GM12801 (cell line): ENCODE measurements around the gene GRM1.

Experiments used
- TF ChIP-seq, protein P1 (sequence below): IDR thresholded peaks from one replicate; pipeline ENCODE4 v1.5.1; 2011; ENCODE audit warnings: control low read depth; ENCODE audit not compliant: insufficient read length; ENCODE audit errors: extremely low read depth

The GRM1 gene

DNA sequence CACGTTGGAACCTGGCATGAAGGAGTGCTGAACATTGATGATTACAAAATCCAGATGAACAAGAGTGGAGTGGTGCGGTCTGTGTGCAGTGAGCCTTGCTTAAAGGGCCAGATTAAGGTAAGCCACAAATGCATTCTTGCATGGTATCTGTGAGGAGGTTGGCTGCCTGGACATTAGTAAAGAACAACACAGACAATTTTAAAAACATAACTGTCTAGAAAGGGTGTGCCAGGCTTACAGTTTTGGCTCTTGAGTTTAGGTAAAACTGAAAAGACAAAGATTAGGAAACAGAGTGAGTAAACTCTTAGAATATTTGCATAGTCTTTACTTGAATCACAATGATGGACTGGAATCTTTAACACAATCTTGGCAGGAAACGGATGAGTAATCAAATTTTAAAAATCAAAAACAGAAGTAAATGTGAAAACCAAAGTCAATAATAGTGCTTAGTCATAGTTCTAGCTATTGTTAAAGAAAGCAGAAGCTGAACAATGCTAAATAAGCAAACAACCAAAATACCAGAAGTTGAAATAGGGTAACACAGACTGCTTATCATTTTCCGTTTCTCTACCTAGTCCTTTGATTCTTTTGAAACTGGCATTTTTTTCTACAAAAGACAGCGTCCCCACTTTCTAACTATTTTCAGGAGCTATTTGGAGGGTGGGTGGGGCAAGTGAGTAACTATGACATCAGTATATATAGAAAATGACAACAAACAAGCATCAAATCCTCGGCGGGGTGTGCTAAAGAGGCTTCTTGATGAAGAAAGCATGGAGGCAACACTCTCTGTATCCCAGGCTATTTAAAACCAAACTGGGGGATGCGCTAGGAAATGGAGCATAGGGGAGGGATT lies 328.9 kb downstream of the GRM1 start:
- TF ChIP-seq, protein P1, sequence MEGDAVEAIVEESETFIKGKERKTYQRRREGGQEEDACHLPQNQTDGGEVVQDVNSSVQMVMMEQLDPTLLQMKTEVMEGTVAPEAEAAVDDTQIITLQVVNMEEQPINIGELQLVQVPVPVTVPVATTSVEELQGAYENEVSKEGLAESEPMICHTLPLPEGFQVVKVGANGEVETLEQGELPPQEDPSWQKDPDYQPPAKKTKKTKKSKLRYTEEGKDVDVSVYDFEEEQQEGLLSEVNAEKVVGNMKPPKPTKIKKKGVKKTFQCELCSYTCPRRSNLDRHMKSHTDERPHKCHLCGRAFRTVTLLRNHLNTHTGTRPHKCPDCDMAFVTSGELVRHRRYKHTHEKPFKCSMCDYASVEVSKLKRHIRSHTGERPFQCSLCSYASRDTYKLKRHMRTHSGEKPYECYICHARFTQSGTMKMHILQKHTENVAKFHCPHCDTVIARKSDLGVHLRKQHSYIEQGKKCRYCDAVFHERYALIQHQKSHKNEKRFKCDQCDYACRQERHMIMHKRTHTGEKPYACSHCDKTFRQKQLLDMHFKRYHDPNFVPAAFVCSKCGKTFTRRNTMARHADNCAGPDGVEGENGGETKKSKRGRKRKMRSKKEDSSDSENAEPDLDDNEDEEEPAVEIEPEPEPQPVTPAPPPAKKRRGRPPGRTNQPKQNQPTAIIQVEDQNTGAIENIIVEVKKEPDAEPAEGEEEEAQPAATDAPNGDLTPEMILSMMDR = no peak

DNA sequence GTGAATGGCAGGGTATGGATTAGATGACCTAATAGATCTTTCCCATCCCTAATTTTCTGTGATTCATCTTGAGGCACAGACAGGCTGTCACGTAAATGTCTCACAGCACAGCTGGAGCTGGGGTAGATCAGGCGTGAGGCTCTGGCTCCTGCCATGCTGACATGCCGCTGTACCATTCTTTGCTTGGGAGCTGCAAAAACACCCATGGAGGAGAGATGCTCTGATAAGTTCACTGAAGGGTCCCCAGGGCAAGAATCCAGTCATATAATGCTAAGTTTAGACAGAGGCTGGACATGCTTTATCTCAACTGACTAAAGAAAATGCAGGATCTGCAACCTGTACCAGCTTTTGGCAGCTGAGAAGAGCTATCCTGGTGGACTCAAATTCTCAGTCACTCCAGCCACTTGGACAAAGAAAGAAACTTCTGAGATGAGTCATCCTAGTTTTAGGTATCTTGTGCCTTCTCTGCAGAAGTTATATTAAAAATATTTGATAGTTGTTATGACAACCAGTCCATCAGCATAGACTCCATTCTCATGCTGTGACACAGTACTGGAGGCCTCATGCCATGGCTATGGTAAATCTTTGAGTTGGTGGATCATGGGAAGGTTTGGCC lies 329.7 kb downstream of the GRM1 start:
- TF ChIP-seq, protein P1 = no peak

DNA sequence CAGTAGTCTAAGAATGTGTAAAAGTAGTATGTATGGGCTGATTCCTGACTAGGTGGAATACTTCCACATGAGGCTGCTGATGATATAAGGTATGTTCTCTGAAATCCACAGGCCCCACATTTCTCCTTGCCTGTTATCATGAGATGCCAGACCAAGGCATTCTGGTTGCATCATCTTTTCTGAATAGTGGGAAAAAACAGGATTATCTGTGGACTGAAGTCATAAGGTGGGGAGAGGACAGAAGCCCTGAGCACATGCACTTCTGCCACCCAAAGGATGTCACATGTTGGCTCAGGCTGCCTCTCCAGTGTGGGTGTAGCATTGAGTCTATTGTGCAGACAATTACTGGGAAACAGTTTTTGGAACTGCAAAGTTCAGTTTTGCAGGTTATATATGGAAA lies 330.3 kb downstream of the GRM1 start:
- TF ChIP-seq, protein P1 = no peak

DNA sequence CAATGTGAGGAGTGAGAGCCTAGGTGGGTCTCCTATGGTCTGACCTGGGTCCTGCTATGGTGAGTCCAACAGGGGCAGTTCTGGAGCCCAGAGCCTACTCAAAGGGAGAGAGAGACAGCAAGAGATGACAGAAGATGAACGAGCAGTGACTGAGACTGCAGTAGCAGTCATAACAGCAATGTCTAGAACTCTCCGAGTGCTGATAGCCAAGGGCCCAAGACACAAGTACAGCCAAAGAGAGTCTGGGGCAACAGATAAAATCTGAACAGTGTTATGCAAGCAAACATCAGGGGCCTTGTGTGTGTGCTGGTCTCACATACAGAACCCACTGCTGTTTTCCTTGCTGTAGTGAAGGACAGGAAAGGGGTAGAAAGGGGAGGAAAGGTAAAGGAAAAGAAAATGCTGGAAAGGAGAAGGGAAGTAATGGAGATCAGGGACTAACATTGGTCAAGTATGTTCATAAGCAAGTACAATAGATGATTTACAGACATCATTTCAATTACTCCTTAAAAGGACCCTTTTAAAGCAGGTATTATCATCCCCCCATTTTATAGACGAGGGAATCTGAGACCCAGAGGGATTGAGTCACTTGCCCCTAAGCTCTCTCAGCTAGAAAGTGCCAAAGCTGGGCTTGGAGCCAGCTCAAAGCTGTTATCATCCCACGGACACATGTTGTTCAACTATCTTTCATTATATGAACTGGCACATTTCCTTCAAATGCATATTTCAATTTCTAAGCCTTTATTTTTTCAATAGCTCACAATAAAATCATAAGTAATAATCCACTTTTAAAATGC lies 332.5 kb downstream of the GRM1 start:
- TF ChIP-seq, protein P1 = no peak

DNA sequence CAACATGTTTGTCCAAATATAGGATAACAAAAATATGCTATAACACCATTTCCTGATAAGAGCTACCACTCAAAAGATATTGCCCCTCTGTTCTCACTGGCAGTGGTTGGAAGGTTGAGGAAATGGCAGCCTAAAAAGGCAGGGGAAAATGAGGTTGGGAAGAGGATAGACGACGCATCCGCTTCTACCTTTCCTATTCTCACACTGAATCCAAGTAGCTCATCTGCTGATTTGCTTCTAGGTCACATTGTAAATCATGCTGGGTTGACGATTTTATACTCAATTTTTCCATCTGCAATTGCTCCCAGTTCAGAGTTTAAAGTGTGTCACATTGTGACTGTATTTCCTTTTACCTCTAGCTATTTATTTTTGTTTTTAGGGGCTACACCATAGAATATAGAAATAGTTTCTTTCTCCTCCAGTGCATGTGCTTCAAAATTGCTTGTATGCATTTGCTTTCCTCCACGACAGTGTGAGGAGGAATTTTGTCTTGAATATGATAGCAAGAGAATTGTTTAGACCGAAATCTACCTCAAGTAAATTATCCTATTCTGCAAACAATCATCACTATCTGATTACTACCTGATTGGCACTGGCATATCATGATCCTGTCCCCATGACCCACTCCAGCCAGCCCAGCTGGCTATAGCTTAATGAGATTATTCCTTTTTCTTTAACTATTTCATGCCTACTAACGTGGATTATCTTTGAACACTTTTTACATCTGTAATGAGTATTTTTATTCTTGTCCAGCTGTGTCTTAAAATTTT lies 335.2 kb downstream of the GRM1 start:
- TF ChIP-seq, protein P1 = no peak

DNA sequence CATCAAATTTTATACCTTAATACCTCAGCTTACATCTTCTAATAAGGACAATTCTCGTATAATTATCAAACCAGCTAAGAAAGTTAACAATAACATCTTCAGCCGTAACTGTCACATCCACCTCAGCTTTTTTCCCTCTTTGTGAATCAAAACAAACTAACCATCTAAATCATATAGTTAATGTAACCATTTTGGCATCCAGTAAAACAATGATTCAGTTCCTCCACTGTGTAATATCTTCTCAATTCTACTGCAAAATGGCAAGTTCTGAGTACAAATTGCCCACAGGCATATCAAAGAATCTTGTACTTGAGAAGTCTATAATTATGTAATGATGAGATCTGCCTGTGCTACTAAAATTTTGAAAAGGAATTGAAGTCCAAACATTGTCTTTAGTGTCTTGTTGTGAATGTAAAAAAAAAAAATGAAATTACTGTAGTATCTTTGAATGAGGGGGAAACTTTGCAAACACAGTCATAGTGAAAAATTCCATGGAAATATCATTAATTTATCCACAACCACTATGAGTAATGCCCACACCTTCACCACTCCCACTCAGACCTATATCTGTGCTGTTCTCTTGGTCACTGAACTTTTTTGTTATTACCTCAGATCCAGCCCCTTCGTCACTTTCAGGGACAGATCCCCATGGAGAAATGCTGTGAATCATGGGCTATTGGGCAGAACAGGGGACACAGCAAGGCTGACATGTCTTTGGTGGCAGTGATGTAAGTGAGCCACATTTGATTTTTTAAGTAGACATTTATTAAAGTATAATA lies 336.1 kb downstream of the GRM1 start:
- TF ChIP-seq, protein P1 = no peak
